ENCODE data around the gene CNBD2. TPM values are rescaled to one million over a fixed set of nuclear protein-coding genes. Genes with fewer than 3 reads are reported as not detected.

CNBD2 gene
- total and polyA plus RNA-seq, 10 of the 15 experiments (the other 5 are each of a cell fraction or from before 2014, with no cell fraction given): 0.86 to 7.4 (median 4.6) TPM

DNA sequence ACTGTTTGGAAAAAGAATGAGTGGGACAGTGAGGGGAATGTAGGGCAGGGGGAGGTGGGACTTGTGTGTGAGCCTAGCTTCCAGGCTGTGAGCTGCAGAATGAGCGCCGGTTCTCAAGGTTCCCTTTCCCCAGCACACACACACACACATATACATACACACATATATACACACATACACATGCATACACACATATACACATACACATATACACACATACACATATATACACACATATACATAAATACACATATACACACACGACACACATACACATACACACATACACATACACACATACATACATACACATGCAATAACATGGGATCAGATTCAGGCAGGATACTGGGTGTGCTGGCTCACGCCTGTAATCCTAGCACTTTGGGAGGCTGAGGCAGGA is 66.5 kb downstream of the CNBD2 start:
- no peak overlapping the region for H3K9ac ChIP-seq (ENCODE audit: control insufficient read depth, insufficient read depth, low read length)
- ATAC-seq (no peak), FAIRE-seq (no peak), DNase-seq (ENCODE audit: low read depth, low spot score) (no peak)
- ChIA-PET CTCF (no interaction called here), SMC1A (ENCODE audit: uncharacterized antibody, unreplicated experiment) (interaction anchor here (0.6 kb wide), 1 partner anchor 35 kb away, joined by 3 read pairs; no protein-coding TSS in a partner anchor), POLR2A (no interaction called here), RAD21 (ENCODE audit: unreplicated experiment) (no interaction called here)
- no peak overlapping the region for H3K4me2 ChIP-seq (ENCODE audit: control insufficient read depth, insufficient read depth)
- H2AFZ ChIP-seq (ENCODE audit: control insufficient read depth, low read depth, low read length): no peak overlapping the region
- H3K27me3 ChIP-seq (replicated peaks in 1 of 2; ENCODE audit: control insufficient read depth in 2 of 2, insufficient read depth in 2 of 2, low read length in 1 of 2): no peaks in the 10 kb centered on the region
- H3K27ac ChIP-seq (ENCODE audit: control insufficient read depth, insufficient read depth): no peak overlapping the region
- no peaks in the 10 kb centered on the region; the same call in 2 of the 3 replicates for H3K9me3 ChIP-seq (replicated peaks; ENCODE audit: control insufficient read depth, insufficient read depth, low read length)
- H3K4me1 ChIP-seq (ENCODE audit: control insufficient read depth, insufficient read depth, low read length): no peaks in the 10 kb centered on the region
- H3K36me3 ChIP-seq (ENCODE audit: control insufficient read depth in 2 of 2, insufficient read depth in 2 of 2, low read length in 1 of 2): no peaks in the 10 kb centered on the region
- no peak for TF ChIP-seq SIN3A (IDR thresholded peaks at IDR 0.05; ENCODE audit: low read depth, low read length)
- TF ChIP-seq, protein P1, sequence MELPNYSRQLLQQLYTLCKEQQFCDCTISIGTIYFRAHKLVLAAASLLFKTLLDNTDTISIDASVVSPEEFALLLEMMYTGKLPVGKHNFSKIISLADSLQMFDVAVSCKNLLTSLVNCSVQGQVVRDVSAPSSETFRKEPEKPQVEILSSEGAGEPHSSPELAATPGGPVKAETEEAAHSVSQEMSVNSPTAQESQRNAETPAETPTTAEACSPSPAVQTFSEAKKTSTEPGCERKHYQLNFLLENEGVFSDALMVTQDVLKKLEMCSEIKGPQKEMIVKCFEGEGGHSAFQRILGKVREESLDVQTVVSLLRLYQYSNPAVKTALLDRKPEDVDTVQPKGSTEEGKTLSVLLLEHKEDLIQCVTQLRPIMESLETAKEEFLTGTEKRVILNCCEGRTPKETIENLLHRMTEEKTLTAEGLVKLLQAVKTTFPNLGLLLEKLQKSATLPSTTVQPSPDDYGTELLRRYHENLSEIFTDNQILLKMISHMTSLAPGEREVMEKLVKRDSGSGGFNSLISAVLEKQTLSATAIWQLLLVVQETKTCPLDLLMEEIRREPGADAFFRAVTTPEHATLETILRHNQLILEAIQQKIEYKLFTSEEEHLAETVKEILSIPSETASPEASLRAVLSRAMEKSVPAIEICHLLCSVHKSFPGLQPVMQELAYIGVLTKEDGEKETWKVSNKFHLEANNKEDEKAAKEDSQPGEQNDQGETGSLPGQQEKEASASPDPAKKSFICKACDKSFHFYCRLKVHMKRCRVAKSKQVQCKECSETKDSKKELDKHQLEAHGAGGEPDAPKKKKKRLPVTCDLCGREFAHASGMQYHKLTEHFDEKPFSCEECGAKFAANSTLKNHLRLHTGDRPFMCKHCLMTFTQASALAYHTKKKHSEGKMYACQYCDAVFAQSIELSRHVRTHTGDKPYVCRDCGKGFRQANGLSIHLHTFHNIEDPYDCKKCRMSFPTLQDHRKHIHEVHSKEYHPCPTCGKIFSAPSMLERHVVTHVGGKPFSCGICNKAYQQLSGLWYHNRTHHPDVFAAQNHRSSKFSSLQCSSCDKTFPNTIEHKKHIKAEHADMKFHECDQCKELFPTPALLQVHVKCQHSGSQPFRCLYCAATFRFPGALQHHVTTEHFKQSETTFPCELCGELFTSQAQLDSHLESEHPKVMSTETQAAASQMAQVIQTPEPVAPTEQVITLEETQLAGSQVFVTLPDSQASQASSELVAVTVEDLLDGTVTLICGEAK (IDR thresholded peaks at IDR 0.05; ENCODE audit: borderline replicate concordance): no peak
- TF ChIP-seq, protein P2, sequence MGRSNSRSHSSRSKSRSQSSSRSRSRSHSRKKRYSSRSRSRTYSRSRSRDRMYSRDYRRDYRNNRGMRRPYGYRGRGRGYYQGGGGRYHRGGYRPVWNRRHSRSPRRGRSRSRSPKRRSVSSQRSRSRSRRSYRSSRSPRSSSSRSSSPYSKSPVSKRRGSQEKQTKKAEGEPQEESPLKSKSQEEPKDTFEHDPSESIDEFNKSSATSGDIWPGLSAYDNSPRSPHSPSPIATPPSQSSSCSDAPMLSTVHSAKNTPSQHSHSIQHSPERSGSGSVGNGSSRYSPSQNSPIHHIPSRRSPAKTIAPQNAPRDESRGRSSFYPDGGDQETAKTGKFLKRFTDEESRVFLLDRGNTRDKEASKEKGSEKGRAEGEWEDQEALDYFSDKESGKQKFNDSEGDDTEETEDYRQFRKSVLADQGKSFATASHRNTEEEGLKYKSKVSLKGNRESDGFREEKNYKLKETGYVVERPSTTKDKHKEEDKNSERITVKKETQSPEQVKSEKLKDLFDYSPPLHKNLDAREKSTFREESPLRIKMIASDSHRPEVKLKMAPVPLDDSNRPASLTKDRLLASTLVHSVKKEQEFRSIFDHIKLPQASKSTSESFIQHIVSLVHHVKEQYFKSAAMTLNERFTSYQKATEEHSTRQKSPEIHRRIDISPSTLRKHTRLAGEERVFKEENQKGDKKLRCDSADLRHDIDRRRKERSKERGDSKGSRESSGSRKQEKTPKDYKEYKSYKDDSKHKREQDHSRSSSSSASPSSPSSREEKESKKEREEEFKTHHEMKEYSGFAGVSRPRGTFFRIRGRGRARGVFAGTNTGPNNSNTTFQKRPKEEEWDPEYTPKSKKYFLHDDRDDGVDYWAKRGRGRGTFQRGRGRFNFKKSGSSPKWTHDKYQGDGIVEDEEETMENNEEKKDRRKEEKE (IDR thresholded peaks at IDR 0.05): no peak
- TF ChIP-seq FOXM1 (IDR thresholded peaks at IDR 0.05; ENCODE audit: low read depth, low read length): no peak
- TF ChIP-seq, protein P3, sequence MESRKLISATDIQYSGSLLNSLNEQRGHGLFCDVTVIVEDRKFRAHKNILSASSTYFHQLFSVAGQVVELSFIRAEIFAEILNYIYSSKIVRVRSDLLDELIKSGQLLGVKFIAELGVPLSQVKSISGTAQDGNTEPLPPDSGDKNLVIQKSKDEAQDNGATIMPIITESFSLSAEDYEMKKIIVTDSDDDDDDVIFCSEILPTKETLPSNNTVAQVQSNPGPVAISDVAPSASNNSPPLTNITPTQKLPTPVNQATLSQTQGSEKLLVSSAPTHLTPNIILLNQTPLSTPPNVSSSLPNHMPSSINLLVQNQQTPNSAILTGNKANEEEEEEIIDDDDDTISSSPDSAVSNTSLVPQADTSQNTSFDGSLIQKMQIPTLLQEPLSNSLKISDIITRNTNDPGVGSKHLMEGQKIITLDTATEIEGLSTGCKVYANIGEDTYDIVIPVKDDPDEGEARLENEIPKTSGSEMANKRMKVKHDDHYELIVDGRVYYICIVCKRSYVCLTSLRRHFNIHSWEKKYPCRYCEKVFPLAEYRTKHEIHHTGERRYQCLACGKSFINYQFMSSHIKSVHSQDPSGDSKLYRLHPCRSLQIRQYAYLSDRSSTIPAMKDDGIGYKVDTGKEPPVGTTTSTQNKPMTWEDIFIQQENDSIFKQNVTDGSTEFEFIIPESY (IDR thresholded peaks at IDR 0.05): no peak
- TF ChIP-seq ZNF24 (IDR thresholded peaks at IDR 0.05): no peak
- H3K4me3 ChIP-seq: no peak overlapping the region
- H4K20me1 ChIP-seq (ENCODE audit: control insufficient read depth, insufficient read depth): no peaks in the 10 kb centered on the region
- in situ Hi-C loops (cut with MboI): no loop called here
- 61% methylated on average over 4 of the region's 4 CpGs for WGBS (ENCODE audit: insufficient coverage, insufficient replicate concordance, low lambda C conversion rate, missing lambda C conversion rate)
- H3K79me2 ChIP-seq (ENCODE audit: control insufficient read depth, insufficient read depth, low read length): no peaks in the 10 kb centered on the region
- no TSS peak for BruUV-seq (replicated peaks)
- intact Hi-C loops (cut with micrococcal nuclease; ENCODE audit: unreplicated experiment): no loop called here

All from GM12878 (cell line).